ENCODE results near the gene EPB41L5.
A peak's percentile ranks its signal among the peaks of the same experiment; 100 is the strongest.

The EPB41L5 gene

DNA sequence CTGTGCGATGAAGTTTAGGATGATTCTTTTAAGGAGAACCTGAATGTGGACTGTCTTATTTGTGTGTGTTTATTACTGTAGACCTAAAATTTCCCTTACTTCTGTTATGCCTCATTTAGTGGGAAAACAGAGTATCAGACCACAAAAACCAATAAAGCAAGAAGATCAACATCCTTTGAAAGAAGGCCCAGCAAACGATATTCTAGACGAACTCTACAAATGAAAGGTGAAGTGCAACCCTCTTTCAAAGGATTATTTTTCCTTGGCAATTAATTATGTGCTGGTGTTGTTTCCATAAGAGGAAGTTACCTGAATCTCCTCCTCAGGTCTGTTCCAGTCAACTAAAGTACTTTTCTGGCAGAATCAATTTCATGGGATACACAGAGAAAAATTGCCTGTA is 78.6 kb downstream of the EPB41L5 start:
- no peak for DNase-seq (ENCODE audit: extremely low spot score)
- TF ChIP-seq, protein P1, sequence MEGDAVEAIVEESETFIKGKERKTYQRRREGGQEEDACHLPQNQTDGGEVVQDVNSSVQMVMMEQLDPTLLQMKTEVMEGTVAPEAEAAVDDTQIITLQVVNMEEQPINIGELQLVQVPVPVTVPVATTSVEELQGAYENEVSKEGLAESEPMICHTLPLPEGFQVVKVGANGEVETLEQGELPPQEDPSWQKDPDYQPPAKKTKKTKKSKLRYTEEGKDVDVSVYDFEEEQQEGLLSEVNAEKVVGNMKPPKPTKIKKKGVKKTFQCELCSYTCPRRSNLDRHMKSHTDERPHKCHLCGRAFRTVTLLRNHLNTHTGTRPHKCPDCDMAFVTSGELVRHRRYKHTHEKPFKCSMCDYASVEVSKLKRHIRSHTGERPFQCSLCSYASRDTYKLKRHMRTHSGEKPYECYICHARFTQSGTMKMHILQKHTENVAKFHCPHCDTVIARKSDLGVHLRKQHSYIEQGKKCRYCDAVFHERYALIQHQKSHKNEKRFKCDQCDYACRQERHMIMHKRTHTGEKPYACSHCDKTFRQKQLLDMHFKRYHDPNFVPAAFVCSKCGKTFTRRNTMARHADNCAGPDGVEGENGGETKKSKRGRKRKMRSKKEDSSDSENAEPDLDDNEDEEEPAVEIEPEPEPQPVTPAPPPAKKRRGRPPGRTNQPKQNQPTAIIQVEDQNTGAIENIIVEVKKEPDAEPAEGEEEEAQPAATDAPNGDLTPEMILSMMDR (IDR thresholded peaks at IDR 0.05; ENCODE audit: control extremely low read depth, extremely low read depth, low read depth, missing control alignments): no peak

DNA sequence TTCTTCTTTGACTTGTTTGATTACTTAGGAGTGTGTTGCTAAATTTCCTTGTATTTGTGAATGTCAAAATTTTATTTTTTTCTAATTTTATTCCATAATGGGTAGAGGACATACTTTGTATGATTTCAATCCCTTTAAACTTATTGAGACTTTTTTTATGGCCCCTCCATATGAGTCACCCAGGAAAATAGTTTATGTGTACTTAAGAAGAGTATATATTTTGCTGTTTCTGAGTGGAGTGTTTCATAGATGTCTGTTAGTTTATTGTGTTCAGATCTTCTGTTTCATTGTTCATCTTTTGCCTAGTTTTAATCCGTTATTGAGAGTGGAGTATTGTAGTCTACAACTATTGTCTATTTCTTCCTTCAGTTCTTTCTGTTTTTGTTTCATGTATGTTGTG is 81.9 kb downstream of the EPB41L5 start:
- TF ChIP-seq, protein P1 (IDR thresholded peaks at IDR 0.05; ENCODE audit: control extremely low read depth, extremely low read depth, low read depth, missing control alignments): no peak
- no peak for DNase-seq (ENCODE audit: extremely low spot score)
- CTCF ChIA-PET: no interaction called here
- POLR2A ChIA-PET: no interaction called here

More for the DNA sequence above, 78.6 kb downstream of the EPB41L5 start:
- POLR2A ChIA-PET: no interaction called here
- CTCF ChIA-PET: no interaction called here

DNA sequence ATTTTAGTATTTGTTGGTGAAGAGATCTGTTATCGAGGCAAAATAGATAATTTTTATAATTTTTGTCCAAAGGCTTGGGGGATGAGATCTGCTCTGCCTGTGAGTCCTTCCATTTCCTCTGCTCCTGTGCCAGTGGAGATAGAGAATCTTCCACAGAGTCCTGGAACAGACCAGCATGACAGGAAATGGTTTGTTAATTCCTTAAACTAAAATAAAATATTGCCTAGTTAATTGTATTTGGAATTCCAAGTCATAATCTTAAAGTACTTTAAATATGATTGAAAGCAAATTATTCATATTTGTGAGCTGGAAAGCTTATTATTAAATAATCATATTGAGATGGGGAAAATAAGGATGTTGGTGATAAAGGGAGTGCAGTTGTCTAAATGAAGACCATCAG is 87.8 kb downstream of the EPB41L5 start:
- DNase-seq (ENCODE audit: extremely low spot score): no peak
- TF ChIP-seq, protein P1 (IDR thresholded peaks at IDR 0.05; ENCODE audit: control extremely low read depth, extremely low read depth, low read depth, missing control alignments): no peak
- POLR2A ChIA-PET: no interaction called here
- CTCF ChIA-PET: interaction anchor here (1.5 kb wide), 1 partner anchor 76 kb away, joined by 3 read pairs; no protein-coding TSS in a partner anchor

DNA sequence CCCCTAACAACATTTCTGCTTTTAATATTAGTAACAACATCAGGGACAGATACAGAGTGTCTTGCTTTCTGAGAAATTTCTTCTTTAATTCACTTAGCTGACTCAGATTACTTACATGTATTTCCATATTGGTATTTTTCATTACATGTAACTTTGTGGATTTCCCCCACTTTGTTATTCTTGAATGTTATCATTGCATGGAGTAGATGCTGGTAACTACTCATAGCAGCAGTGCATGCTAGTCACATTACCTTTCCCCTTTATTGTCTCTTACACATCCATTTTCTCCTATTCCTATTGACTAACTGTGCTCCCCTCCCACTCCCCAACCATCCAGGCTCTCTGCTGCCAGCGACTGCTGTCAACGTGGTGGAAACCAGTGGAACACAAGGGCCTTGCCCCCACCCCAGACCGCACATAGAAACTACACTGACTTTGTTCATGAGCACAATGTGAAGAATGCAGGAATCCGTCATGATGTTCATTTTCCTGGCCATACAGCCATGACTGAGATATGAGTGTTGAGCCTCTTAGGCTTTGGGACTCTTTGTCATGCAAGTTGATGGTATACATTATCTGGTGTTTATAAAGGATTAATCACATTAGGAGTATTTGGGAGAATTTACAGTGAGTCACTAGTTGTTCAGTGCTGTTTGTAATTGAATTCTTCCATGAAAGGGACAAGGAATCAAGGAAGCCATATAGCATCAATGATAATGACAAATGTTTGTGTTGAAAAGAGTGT is 91.0 kb downstream of the EPB41L5 start:
- CTCF ChIA-PET: no interaction called here
- TF ChIP-seq, protein P1 (IDR thresholded peaks at IDR 0.05; ENCODE audit: control extremely low read depth, extremely low read depth, low read depth, missing control alignments): no peak
- POLR2A ChIA-PET: no interaction called here
- DNase-seq (ENCODE audit: extremely low spot score): no peak

DNA sequence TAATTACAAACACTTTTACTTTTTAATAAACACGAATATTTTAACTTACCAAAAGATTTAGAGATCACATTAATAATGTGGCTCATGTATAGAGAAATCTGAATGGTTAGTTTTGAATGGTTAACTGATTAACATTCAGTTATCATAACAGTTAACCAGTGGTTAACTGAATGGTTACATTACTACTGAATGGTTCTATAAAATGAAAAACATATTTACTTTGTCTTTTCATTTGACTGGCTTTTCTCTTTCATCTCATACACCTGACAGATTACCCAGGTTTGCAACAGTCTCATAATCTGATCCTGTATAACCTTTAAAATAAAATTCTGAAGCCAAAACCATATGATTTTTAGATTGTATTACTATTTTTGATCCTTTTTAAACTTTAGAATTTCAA is 91.9 kb downstream of the EPB41L5 start:
- no peak for DNase-seq (ENCODE audit: extremely low spot score)
- CTCF ChIA-PET: interaction anchor here (6.2 kb wide), 1 partner anchor 71 kb away, joined by 56 read pairs; no protein-coding TSS in a partner anchor
- TF ChIP-seq, protein P1 (IDR thresholded peaks at IDR 0.05; ENCODE audit: control extremely low read depth, extremely low read depth, low read depth, missing control alignments): no peak

DNA sequence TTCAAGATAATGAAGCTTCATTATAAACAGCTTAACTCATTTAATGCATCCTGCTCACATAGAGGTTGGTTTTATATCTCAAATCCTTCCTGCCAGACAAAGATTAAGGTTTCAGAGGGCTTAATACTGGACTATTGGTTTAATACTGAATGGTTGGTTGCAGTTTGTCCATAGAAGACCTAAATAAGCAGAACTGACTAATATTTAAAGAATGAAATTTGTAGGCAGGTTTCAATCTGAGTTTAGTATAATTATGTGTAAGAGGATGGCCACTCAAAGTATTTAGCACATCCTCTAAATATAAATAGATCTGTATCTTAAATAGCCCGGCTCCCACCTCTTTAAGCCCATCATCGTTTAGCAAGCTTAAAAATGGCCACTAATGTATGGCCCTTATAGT is 92.5 kb downstream of the EPB41L5 start:
- DNase-seq (ENCODE audit: extremely low spot score): peak; percentile 20
- POLR2A ChIA-PET: no interaction called here

More for the DNA sequence above, 91.9 kb downstream of the EPB41L5 start:
- POLR2A ChIA-PET: no interaction called here

More for the DNA sequence above, 92.5 kb downstream of the EPB41L5 start:
- CTCF ChIA-PET: interaction anchor here (0.9 to 6.2 kb wide), 2 partner anchors 71 to 115 kb away, joined by 3 to 56 read pairs; no protein-coding TSS in a partner anchor
- TF ChIP-seq, protein P1 (IDR thresholded peaks at IDR 0.05; ENCODE audit: control extremely low read depth, extremely low read depth, low read depth, missing control alignments): no peak
